K562 treated with DMSO at 1 percent for 12 hours (cell line): ENCODE results near the gene AK4. TPM values are rescaled to one million over a fixed set of nuclear protein-coding genes. Genes with fewer than 3 reads are reported as not detected.

Experiments
- total RNA-seq: library from RNA; unstranded; fragments of 300-600 nt; gene quantifications from 2 replicates; pipeline ENCODE4 v1.2.3, GENCODE V29; 2022; ENCODE audit not compliant: insufficient read depth

Gene AK4
- 12.9 and 25.2 TPM in 2 replicates for total RNA-seq

DNA sequence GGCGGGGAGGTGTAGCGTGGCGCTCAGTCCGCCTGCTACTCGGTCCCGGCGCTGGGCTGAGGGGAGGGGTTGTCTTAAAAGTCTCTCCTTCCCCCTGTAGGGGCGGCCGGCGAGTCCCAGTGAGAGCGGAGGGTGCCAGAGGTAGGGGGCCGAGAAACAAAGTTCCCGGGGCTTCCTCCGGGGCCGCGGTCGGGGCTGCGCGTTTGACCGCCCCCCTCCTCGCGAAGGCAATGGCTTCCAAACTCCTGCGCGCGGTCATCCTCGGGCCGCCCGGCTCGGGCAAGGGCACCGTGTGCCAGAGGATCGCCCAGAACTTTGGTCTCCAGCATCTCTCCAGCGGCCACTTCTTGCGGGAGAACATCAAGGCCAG lies at the start of gene AK4:
Gene AK4 (plus strand): TSS at position 26 of the 370 bp plus-strand sequence. CDS start 205 bp downstream, at position 231.

Other genes starting within 250 kb of the AK4 start
- 19.5 and 53.9 TPM in 2 replicates for gene JAK1, start 181.7 kb upstream of the AK4 start, total RNA-seq
- 6.8 and 30.9 TPM in 2 replicates for gene DNAJC6, start 161.3 kb downstream of the AK4 start, total RNA-seq